ENCODE results near the gene POLE2.

POLE2 gene

GRCh38 chr14:49640540-49641417 lies 47.2 kb downstream of the POLE2 start:
- Histone ChIP-seq H3K4me1 (ENCODE audit: insufficient read depth, low read length) (no peaks in the 10 kb centered on the region), H3K9me3 (ENCODE audit: control insufficient read depth, insufficient read depth, low read length) (no peaks in the 10 kb centered on the region), H3K9ac (ENCODE audit: low read depth, low read length) (no peak overlapping the region), H3K36me3 (ENCODE audit: insufficient read depth, low read length) (peaks cover 12% of the 10 kb centered on the region; the same call in 1 of the 2 replicates)

GRCh38 chr14:49637534-49638078 lies 50.4 kb downstream of the POLE2 start:
- Histone ChIP-seq H3K9me3 (ENCODE audit: control insufficient read depth, insufficient read depth, low read length) (no peaks in the 10 kb centered on the region), H3K9ac (ENCODE audit: low read depth, low read length) (no peak overlapping the region)

GRCh38 chr14:49636866-49637265 lies 51.1 kb downstream of the POLE2 start:
- H3K9me3 ChIP-seq (ENCODE audit: control insufficient read depth, insufficient read depth, low read length), result no peaks in the 10 kb centered on the region

More at GRCh38 chr14:49637534-49638078, 50.4 kb downstream of the POLE2 start:
- H3K4me1 ChIP-seq (ENCODE audit: insufficient read depth, low read length), result no peaks in the 10 kb centered on the region
- peaks cover 12% of the 10 kb centered on the region; the same call in 1 of the 2 replicates for H3K36me3 ChIP-seq (ENCODE audit: insufficient read depth, low read length)

GRCh38 chr14:49634547-49635334 lies 53.3 kb downstream of the POLE2 start, which contains the start of gene DNAAF2:
Gene DNAAF2 (minus strand): TSS chr14:49635244. CDS start chr14:49635149, 95 bp downstream.
- Histone ChIP-seq H3K4me1 (ENCODE audit: insufficient read depth, low read length) (no peaks in the 10 kb centered on the region), H3K9me3 (ENCODE audit: control insufficient read depth, insufficient read depth, low read length) (no peaks in the 10 kb centered on the region), H3K36me3 (ENCODE audit: insufficient read depth, low read length) (peaks cover 7% of the 10 kb centered on the region; the same call in 1 of the 2 replicates), H3K9ac (ENCODE audit: low read depth, low read length) (peak within 1 kb of the TSS; percentile 99)

More at GRCh38 chr14:49636866-49637265, 51.1 kb downstream of the POLE2 start:
- Histone ChIP-seq H3K4me1 (ENCODE audit: insufficient read depth, low read length) (no peaks in the 10 kb centered on the region), H3K36me3 (ENCODE audit: insufficient read depth, low read length) (peaks cover 12% of the 10 kb centered on the region; the same call in 1 of the 2 replicates), H3K9ac (ENCODE audit: low read depth, low read length) (no peak overlapping the region)

GRCh38 chr14:49633640-49634546 lies 54.1 kb downstream of the POLE2 start:
- H3K36me3 ChIP-seq (ENCODE audit: insufficient read depth, low read length), result peaks cover 5% of the 10 kb centered on the region; the same call in 1 of the 2 replicates
- no peaks in the 10 kb centered on the region for H3K4me1 ChIP-seq (ENCODE audit: insufficient read depth, low read length)

GRCh38 chr14:49623941-49624839 lies 63.8 kb downstream of the POLE2 start:
- Histone ChIP-seq H3K9ac (ENCODE audit: low read depth, low read length) (no peak overlapping the region), H3K9me3 (ENCODE audit: control insufficient read depth, insufficient read depth, low read length) (no peaks in the 10 kb centered on the region), H3K36me3 (ENCODE audit: insufficient read depth, low read length) (no peaks in the 10 kb centered on the region; the same call in none of the 2 replicates), H3K4me1 (ENCODE audit: insufficient read depth, low read length) (peaks cover 5% of the 10 kb centered on the region; the same call in 1 of the 2 replicates)

More at GRCh38 chr14:49633640-49634546, 54.1 kb downstream of the POLE2 start:
- H3K9me3 ChIP-seq (ENCODE audit: control insufficient read depth, insufficient read depth, low read length), result no peaks in the 10 kb centered on the region
- H3K9ac ChIP-seq (ENCODE audit: low read depth, low read length), result peak overlapping the region; percentile 99

- Histone ChIP-seq H3K36me3 (ENCODE audit: insufficient read depth, low read length) (peaks cover 2% of the 10 kb centered on the region), H3K9ac (ENCODE audit: low read depth, low read length) (no peak overlapping the region), H3K4me1 (ENCODE audit: insufficient read depth, low read length) (peaks cover 5% of the 10 kb centered on the region; the same call in 1 of the 2 replicates), H3K9me3 (ENCODE audit: control insufficient read depth, insufficient read depth, low read length) (no peaks in the 10 kb centered on the region)
These were observed 64.6 kb downstream of the POLE2 start for GRCh38 chr14:49623387-49623786.

GRCh38 chr14:49622022-49622607 lies 65.9 kb downstream of the POLE2 start:
- H3K9me3 ChIP-seq (ENCODE audit: control insufficient read depth, insufficient read depth, low read length), result no peaks in the 10 kb centered on the region
- peaks cover 11% of the 10 kb centered on the region for H3K36me3 ChIP-seq (ENCODE audit: insufficient read depth, low read length)
- H3K9ac ChIP-seq (ENCODE audit: low read depth, low read length), result peak overlapping the region; percentile 100
- H3K4me1 ChIP-seq (ENCODE audit: insufficient read depth, low read length), result peaks cover 5% of the 10 kb centered on the region; the same call in 1 of the 2 replicates

- H3K9me3 ChIP-seq (ENCODE audit: control insufficient read depth, insufficient read depth, low read length), result no peaks in the 10 kb centered on the region
- peaks cover 11% of the 10 kb centered on the region for H3K36me3 ChIP-seq (ENCODE audit: insufficient read depth, low read length)
- H3K9ac ChIP-seq (ENCODE audit: low read depth, low read length), result peak overlapping the region; percentile 100
- H3K4me1 ChIP-seq (ENCODE audit: insufficient read depth, low read length), result peaks cover 5% of the 10 kb centered on the region; the same call in 1 of the 2 replicates
These were observed 66.7 kb downstream of the POLE2 start for GRCh38 chr14:49621114-49621881.

- peaks cover 11% of the 10 kb centered on the region for H3K36me3 ChIP-seq (ENCODE audit: insufficient read depth, low read length)
These were observed 67.6 kb downstream of the POLE2 start, which contains the start of the genes MGAT2 and RPL36AL for GRCh38 chr14:49620182-49621113. Gene MGAT2 (plus strand): TSS chr14:49620799. CDS start chr14:49621269, 470 bp downstream. Gene RPL36AL (minus strand): TSS chr14:49620626. CDS start chr14:49619104, 1,522 bp downstream.

GRCh38 chr14:49619730-49620129 lies 68.3 kb downstream of the POLE2 start:
- Histone ChIP-seq H3K36me3 (ENCODE audit: insufficient read depth, low read length) (peaks cover 11% of the 10 kb centered on the region), H3K4me1 (ENCODE audit: insufficient read depth, low read length) (peaks cover 5% of the 10 kb centered on the region; the same call in 1 of the 2 replicates), H3K9ac (ENCODE audit: low read depth, low read length) (peak overlapping the region; percentile 100), H3K9me3 (ENCODE audit: control insufficient read depth, insufficient read depth, low read length) (no peaks in the 10 kb centered on the region)

More at GRCh38 chr14:49620182-49621113, 67.6 kb downstream of the POLE2 start, which contains the start of the genes MGAT2 and RPL36AL:
- Histone ChIP-seq H3K9ac (ENCODE audit: low read depth, low read length) (peak within 1 kb of the TSS; percentile 100), H3K9me3 (ENCODE audit: control insufficient read depth, insufficient read depth, low read length) (no peaks in the 10 kb centered on the region), H3K4me1 (ENCODE audit: insufficient read depth, low read length) (peaks cover 5% of the 10 kb centered on the region; the same call in 1 of the 2 replicates)
